HG03575 (cell line): Measurements from ENCODE around the gene CD99.
"Not testable (repeated sequence)": the region's sequence is repeated elsewhere in the genome, so short reads cannot be mapped to it uniquely, and the experiment has no call there.

Experiments used
- ATAC-seq: cut with Tn5 transposase; IDR thresholded peaks from one replicate; pipeline ENCODE4 v1.9.1; 2021; ENCODE audit not compliant: unreplicated experiment, insufficient number of reproducible peaks, low FRiP score; ENCODE audit errors: extremely low read depth

CD99 gene

GRCh38 chrX:2712890-2713840 is 22.1 kb downstream of the CD99 start:
- ATAC-seq = no peak

GRCh38 chrX:2714551-2714950 is 23.5 kb downstream of the CD99 start:
- no peak for ATAC-seq

DNA sequence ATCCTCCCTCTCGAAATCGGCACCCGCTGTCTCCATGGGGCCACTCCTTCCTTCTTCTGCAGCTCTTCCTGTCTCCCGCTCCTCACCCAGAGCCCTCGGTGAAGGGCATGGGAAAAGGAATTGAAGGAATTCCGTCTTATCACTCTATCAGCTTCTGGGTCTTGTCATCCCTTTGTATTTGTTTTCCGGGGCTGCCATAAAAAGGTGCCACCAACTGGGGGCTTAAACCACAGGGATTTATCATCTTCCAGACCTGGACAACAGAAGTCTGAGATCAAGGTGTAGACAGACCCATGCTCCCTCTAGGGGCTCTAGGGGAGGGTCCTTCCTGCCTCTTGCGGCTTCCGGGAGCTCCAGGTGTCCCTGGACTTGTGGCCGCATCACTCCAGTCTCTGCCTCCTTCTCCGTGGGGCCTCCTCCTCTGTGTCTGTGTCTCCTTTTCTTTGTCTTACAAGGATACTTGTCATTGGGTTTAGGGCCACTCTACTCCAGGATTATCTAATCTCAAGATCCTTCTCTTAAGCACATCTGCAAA is 24.0 kb downstream of the CD99 start:
- no peak for ATAC-seq

- ATAC-seq = no peak
Measured at GRCh38 chrX:2717312-2717711, 26.2 kb downstream of the CD99 start.

DNA sequence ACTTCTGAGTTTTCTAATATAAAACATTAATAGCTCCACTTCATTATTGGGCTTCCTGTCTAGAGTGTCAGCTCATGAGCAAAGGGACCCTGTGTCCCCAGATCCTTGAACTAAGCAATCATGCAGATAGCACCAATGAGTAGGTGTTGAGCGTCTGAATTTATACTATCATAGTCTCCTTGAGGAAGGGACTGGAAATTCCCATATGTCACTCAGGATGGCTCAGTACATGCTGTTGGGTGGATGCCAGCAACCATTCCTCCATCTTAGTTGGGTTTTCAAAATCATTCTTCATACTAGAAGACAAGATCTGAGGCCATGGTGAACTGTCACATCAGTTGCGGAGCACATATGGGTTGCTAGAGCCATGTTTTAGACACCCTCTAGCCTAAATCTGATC is 27.7 kb downstream of the CD99 start:
- ATAC-seq = no peak

GRCh38 chrX:2719774-2720447 is 28.8 kb downstream of the CD99 start:
- no peak for ATAC-seq

DNA sequence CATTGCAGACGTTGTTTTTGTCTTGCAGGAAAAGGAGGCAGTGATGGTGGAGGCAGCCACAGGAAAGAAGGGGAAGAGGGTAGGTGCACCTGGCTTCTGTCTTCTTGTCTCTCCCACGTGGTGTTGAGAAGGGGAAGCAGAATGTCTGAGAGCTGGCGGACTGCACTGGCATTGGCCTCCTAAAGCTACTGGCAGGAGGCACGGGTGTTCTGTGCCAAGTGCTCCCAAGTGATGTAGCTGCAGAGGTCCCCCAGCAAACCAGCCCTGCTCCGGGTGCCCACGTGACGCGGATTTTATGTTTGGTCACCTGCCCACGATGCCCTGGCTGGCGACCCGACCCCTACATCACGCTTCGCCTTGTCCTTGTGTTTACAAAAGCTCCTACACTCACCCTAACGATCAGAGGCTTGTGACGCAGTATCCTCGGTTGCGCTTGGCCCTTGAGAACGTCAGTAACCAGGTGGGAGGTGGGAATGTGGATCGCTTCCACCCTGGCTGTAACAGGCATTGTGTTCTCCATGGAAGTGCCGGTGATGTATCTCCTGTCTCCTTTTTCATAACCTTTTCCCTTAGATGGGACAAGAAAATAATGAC is 32.3 kb downstream of the CD99 start:
- no peak for ATAC-seq

DNA sequence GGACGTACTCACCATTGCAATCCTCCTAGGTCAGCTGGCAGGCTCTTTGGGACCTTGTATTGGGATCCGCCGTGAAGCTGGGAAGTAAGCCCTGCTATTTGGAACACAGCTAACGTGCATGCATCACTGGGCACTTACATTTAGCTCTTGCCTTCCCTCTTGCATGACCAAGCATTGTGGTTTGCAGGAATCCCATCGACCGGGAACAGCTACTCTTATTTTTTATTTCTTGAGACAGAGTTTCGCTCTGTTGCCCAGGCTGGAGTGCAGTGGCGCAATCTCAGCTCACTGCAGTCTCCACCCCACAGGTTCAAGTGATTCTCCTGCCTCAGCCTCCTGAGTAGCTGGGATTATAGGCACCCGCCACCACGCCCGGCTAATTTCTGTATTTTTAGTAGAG is 36.2 kb downstream of the CD99 start:
- not testable (repeated sequence) for ATAC-seq

DNA sequence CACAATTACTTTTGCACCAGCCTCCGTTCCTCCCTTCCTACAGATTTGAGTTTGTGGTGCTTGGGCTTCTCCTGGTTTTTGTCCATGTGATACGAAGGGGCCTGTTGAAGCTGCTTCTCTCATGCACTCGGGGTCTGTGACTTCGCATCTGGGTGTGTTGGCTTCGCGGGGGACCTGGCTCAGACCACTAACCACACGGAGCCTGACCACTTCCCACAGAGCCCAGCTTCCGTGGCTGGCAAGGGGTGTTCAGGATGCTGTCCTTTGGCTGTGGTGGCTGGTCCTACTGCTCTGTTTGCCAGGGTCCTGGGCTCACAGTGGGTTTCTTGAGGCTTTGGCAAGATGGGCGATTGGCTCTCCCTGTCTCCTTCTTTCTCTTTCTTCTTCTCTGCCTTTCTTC is 41.0 kb downstream of the CD99 start:
- no peak for ATAC-seq

- ATAC-seq = no peak
Measured at GRCh38 chrX:2732649-2733048, 41.6 kb downstream of the CD99 start.

DNA sequence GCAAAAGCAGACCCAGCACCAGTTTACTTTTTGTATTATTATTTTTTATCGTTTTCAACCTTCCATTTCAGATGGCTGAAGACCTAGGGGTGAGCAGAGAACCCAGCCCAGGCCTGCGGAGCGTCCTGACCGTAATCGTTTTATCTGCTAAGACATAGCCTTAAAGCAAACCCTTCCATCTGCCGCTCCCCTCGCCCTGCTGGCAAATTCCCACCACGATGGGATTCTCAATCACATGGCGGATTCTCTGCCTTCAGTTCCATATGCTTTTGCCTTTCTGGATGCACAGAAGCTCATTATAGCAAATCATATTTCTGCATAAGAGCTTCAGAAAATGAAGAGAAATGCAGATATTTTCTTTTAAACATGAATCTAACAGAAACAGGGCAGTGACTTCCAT is 42.2 kb downstream of the CD99 start:
- no peak for ATAC-seq

- ATAC-seq = no peak
Measured at GRCh38 chrX:2735270-2735669, 44.2 kb downstream of the CD99 start.

DNA sequence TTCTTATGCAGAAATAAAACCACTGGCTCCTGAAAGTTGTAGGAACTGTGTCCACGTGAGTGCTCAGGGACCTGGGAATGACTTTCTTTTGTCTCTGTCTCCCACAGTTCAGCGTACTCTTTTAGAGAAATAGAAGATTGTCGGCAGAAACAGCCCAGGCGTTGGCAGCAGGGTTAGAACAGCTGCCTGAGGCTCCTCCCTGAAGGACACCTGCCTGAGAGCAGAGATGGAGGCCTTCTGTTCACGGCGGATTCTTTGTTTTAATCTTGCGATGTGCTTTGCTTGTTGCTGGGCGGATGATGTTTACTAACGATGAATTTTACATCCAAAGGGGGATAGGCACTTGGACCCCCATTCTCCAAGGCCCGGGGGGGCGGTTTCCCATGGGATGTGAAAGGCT is 49.6 kb downstream of the CD99 start:
- ATAC-seq = no peak

DNA sequence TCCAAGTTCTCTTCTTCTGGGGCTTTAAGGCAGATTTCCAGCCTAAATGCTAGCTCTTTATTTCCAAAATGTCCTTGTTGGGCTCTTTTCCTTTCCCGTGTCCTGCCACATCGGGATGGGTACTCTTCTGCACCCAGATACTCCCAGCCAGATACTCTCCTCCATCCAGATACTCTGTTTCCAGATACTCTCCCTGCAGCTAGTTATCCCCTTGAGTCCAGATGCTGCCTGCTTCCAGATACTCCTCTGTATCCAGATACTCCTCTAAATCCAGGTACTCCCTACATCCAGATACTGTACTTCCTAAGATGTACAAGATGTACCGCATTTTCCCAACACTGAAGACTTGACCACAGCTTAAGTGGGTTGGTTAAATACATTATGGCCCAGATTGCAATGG is 50.3 kb downstream of the CD99 start:
- ATAC-seq = no peak

- not testable (repeated sequence) for ATAC-seq
Measured at GRCh38 chrX:2746250-2746649, 55.2 kb downstream of the CD99 start.

DNA sequence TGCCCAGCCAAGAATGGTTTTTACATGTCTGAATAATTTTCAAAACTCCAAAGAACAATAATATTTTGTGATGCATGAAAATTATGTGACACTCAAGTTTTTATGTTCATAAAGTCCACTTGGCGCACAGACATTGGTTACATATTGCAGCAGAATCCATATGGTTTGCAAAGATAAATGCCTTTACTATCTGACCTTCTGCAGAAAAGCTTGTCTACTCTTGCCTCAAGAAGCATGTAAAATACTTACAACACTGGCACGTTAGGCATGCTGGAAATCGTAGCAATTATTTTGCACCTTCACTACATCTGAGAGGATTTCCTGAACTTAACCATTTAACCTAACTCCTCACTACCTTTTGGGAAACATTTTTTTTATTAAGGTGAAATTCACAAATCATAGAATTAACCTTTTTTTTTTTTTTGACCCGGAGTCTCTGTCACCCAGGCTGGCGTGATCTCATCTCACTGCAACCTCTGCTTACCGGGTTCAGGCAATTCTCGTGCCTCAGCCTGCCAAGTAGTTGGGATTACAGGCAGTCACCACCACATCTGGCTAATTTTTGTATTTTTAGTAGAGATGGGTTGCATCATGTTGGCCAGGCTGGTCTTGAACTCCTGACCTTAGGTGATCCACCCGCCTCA is 57.2 kb downstream of the CD99 start:
- ATAC-seq = no peak

DNA sequence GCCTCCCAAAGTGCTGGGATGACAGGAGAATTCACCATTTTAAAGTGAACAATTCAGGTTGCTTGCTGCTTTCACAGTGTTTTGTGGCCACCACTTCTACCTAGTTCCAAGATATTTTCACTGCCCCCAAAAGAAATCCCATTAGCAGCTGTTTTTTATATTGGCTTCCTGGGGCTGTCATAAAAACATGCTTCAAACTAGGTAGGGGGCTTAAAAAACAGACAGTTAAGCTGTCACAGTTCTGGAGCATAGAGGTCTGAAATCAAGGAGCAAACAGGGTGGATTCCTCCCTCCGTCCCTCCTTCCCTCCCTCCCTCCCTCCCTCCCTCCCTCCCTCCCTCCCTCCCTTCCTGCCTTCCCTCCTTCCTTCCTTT is 57.7 kb downstream of the CD99 start:
- ATAC-seq = no peak

- ATAC-seq = no peak
Measured at GRCh38 chrX:2751291-2751690, 60.2 kb downstream of the CD99 start.

- ATAC-seq = not testable (repeated sequence)
Measured at GRCh38 chrX:2751874-2752300, 60.8 kb downstream of the CD99 start, which contains the start of gene XG. XG (plus strand) TSS chrX:2752040; CDS start chrX:2752275, 235 bp downstream.
